Measurements from ENCODE around the gene SF3B4. TPM values are rescaled to one million over a fixed set of nuclear protein-coding genes. Genes with fewer than 3 reads are reported as not detected.
A peak's percentile ranks its signal among the peaks of the same experiment; 100 is the strongest.

Gene SF3B4
- total RNA-seq (10 to 100 TPM; 11.2 to 11.9 TPM), polyA plus RNA-seq (ENCODE audit: insufficient read length in 2 of 2) (10 to 100 TPM; 56.8 to 58.9 TPM)
- long read RNA-seq, donor 1, transcript SF3B4-201 (6 exons, 2,085 nt), result major isoform, 22 of 32 reads
- long read RNA-seq, donor 1, partial matches to known transcripts, result 10 of 32 reads
- long read RNA-seq, donor 1, other reads (novel, unspliced or antisense), result 0 of 32 reads
- long read RNA-seq, donor 2, transcript SF3B4-201 (6 exons, 2,085 nt), result major isoform, 9 of 9 reads
- long read RNA-seq, donor 2, partial matches to known transcripts, result 0 of 9 reads
- long read RNA-seq, donor 2, other reads (novel, unspliced or antisense), result 0 of 9 reads
- long read RNA-seq, donor 3, transcript SF3B4-201 (6 exons, 2,085 nt), result major isoform, 13 of 32 reads
- long read RNA-seq, donor 3, partial matches to known transcripts, result 19 of 32 reads
- long read RNA-seq, donor 3, other reads (novel, unspliced or antisense), result 0 of 32 reads
- long read RNA-seq, donor 4, transcript SF3B4-201 (6 exons, 2,085 nt), result major isoform, 33 of 45 reads
- long read RNA-seq, donor 4, partial matches to known transcripts, result 12 of 45 reads
- long read RNA-seq, donor 4, other reads (novel, unspliced or antisense), result 0 of 45 reads

GRCh38 chr1:149927563-149928400 is at the start of gene SF3B4:
Gene SF3B4 (minus strand): TSS chr1:149927803. CDS start chr1:149927759, 44 bp downstream.
- WGBS (ENCODE audit: insufficient coverage), result 0% methylated on average over 44 of the region's 47 CpGs
- Histone ChIP-seq H3K27me3 (ENCODE audit: control insufficient read depth, insufficient read depth, low read length) (no peaks in the 10 kb centered on the region), H3K36me3 (ENCODE audit: control insufficient read depth, insufficient read depth, low read length) (peaks cover 34% of the 10 kb centered on the region), H3K4me1 (ENCODE audit: control insufficient read depth, insufficient read depth, low read length) (peaks cover 18% of the 10 kb centered on the region), H3K9me3 (ENCODE audit: control insufficient read depth, insufficient read depth, low read length) (no peaks in the 10 kb centered on the region), H3K4me3 (ENCODE audit: low read depth, low read length) (peak within 1 kb of the TSS; percentile 94), H3K27ac (ENCODE audit: low read depth, low read length) (peak within 1 kb of the TSS; percentile 98)
- DNase-seq (ENCODE audit: low read depth in 4 of 6, low spot score in 6 of 6), result peak; percentile 82 to 98 (median 91)

- no peak overlapping the region for H3K4me3 ChIP-seq (ENCODE audit: low read depth, low read length)
- 95% methylated on average over 3 of the region's 3 CpGs for WGBS (ENCODE audit: insufficient coverage)
- no peaks in the 10 kb centered on the region for H3K27me3 ChIP-seq (ENCODE audit: control insufficient read depth, insufficient read depth, low read length)
- peaks cover 31% of the 10 kb centered on the region for H3K36me3 ChIP-seq (ENCODE audit: control insufficient read depth, insufficient read depth, low read length)
- no peaks in the 10 kb centered on the region for H3K9me3 ChIP-seq (ENCODE audit: control insufficient read depth, insufficient read depth, low read length)
- no peak overlapping the region for H3K27ac ChIP-seq (ENCODE audit: low read depth, low read length)
- no peak for DNase-seq (ENCODE audit: low read depth in 4 of 6, low spot score in 6 of 6)
- no peaks in the 10 kb centered on the region for H3K4me1 ChIP-seq (ENCODE audit: control insufficient read depth, insufficient read depth, low read length)
Measured at GRCh38 chr1:149977345-149977744, 49.7 kb upstream of the SF3B4 start.

- H3K4me3 ChIP-seq (ENCODE audit: low read depth, low read length), result no peak overlapping the region
- no peaks in the 10 kb centered on the region for H3K27me3 ChIP-seq (ENCODE audit: control insufficient read depth, insufficient read depth, low read length)
- H3K27ac ChIP-seq (ENCODE audit: low read depth, low read length), result no peak overlapping the region
- H3K9me3 ChIP-seq (ENCODE audit: control insufficient read depth, insufficient read depth, low read length), result no peaks in the 10 kb centered on the region
- peaks cover 37% of the 10 kb centered on the region for H3K36me3 ChIP-seq (ENCODE audit: control insufficient read depth, insufficient read depth, low read length)
- no peaks in the 10 kb centered on the region for H3K4me1 ChIP-seq (ENCODE audit: control insufficient read depth, insufficient read depth, low read length)
- no peak for DNase-seq (ENCODE audit: low read depth in 4 of 6, low spot score in 6 of 6)
- WGBS (ENCODE audit: insufficient coverage), result 83% methylated on average over 2 of the region's 2 CpGs
Measured at GRCh38 chr1:149972547-149972946, 44.9 kb upstream of the SF3B4 start.

- H3K4me1 ChIP-seq (ENCODE audit: control insufficient read depth, insufficient read depth, low read length), result no peaks in the 10 kb centered on the region
- H3K36me3 ChIP-seq (ENCODE audit: control insufficient read depth, insufficient read depth, low read length), result peaks cover 33% of the 10 kb centered on the region
- H3K27me3 ChIP-seq (ENCODE audit: control insufficient read depth, insufficient read depth, low read length), result no peaks in the 10 kb centered on the region
- H3K4me3 ChIP-seq (ENCODE audit: low read depth, low read length), result no peak overlapping the region
- H3K27ac ChIP-seq (ENCODE audit: low read depth, low read length), result no peak overlapping the region
- no peak for DNase-seq (ENCODE audit: low read depth in 4 of 6, low spot score in 6 of 6)
- no peaks in the 10 kb centered on the region for H3K9me3 ChIP-seq (ENCODE audit: control insufficient read depth, insufficient read depth, low read length)
Measured at GRCh38 chr1:149967646-149968045, 40.0 kb upstream of the SF3B4 start.

GRCh38 chr1:149967041-149967440 is 39.4 kb upstream of the SF3B4 start:
- Histone ChIP-seq H3K9me3 (ENCODE audit: control insufficient read depth, insufficient read depth, low read length) (no peaks in the 10 kb centered on the region), H3K4me1 (ENCODE audit: control insufficient read depth, insufficient read depth, low read length) (no peaks in the 10 kb centered on the region), H3K36me3 (ENCODE audit: control insufficient read depth, insufficient read depth, low read length) (peaks cover 33% of the 10 kb centered on the region), H3K27me3 (ENCODE audit: control insufficient read depth, insufficient read depth, low read length) (no peaks in the 10 kb centered on the region), H3K4me3 (ENCODE audit: low read depth, low read length) (no peak overlapping the region), H3K27ac (ENCODE audit: low read depth, low read length) (no peak overlapping the region)
- DNase-seq (ENCODE audit: low read depth in 4 of 6, low spot score in 6 of 6), result no peak
- WGBS (ENCODE audit: insufficient coverage), result no CpG with 5 or more reads among the region's 3 CpGs

- Histone ChIP-seq H3K27me3 (ENCODE audit: control insufficient read depth, insufficient read depth, low read length) (no peaks in the 10 kb centered on the region), H3K36me3 (ENCODE audit: control insufficient read depth, insufficient read depth, low read length) (peaks cover 33% of the 10 kb centered on the region), H3K27ac (ENCODE audit: low read depth, low read length) (no peak overlapping the region), H3K4me1 (ENCODE audit: control insufficient read depth, insufficient read depth, low read length) (no peaks in the 10 kb centered on the region), H3K9me3 (ENCODE audit: control insufficient read depth, insufficient read depth, low read length) (no peaks in the 10 kb centered on the region), H3K4me3 (ENCODE audit: low read depth, low read length) (no peak overlapping the region)
- no CpG with 5 or more reads among the region's 1 CpG for WGBS (ENCODE audit: insufficient coverage)
- DNase-seq (ENCODE audit: low read depth in 4 of 6, low spot score in 6 of 6), result no peak
Measured at GRCh38 chr1:149966405-149966804, 38.8 kb upstream of the SF3B4 start.

GRCh38 chr1:149965440-149965839 is 37.8 kb upstream of the SF3B4 start:
- Histone ChIP-seq H3K9me3 (ENCODE audit: control insufficient read depth, insufficient read depth, low read length) (no peaks in the 10 kb centered on the region), H3K4me3 (ENCODE audit: low read depth, low read length) (no peak overlapping the region), H3K4me1 (ENCODE audit: control insufficient read depth, insufficient read depth, low read length) (no peaks in the 10 kb centered on the region), H3K27me3 (ENCODE audit: control insufficient read depth, insufficient read depth, low read length) (no peaks in the 10 kb centered on the region), H3K27ac (ENCODE audit: low read depth, low read length) (no peak overlapping the region), H3K36me3 (ENCODE audit: control insufficient read depth, insufficient read depth, low read length) (peaks cover 27% of the 10 kb centered on the region)
- 100% methylated on average over 3 of the region's 3 CpGs for WGBS (ENCODE audit: insufficient coverage)
- no peak for DNase-seq (ENCODE audit: low read depth in 4 of 6, low spot score in 6 of 6)

- WGBS (ENCODE audit: insufficient coverage), result 75% methylated on average over 1 of the region's 3 CpGs
- peaks cover 33% of the 10 kb centered on the region for H3K36me3 ChIP-seq (ENCODE audit: control insufficient read depth, insufficient read depth, low read length)
Measured at GRCh38 chr1:149963358-149963757, 35.8 kb upstream of the SF3B4 start.

GRCh38 chr1:149962736-149963135 is 35.1 kb upstream of the SF3B4 start:
- Histone ChIP-seq H3K4me1 (ENCODE audit: control insufficient read depth, insufficient read depth, low read length) (no peaks in the 10 kb centered on the region), H3K36me3 (ENCODE audit: control insufficient read depth, insufficient read depth, low read length) (peaks cover 39% of the 10 kb centered on the region), H3K4me3 (ENCODE audit: low read depth, low read length) (no peak overlapping the region), H3K9me3 (ENCODE audit: control insufficient read depth, insufficient read depth, low read length) (peaks cover under 1% of the 10 kb centered on the region), H3K27ac (ENCODE audit: low read depth, low read length) (no peak overlapping the region), H3K27me3 (ENCODE audit: control insufficient read depth, insufficient read depth, low read length) (no peaks in the 10 kb centered on the region)
- WGBS (ENCODE audit: insufficient coverage), result 60% methylated on average over 1 of the region's 2 CpGs
- DNase-seq (ENCODE audit: low read depth in 4 of 6, low spot score in 6 of 6), result no peak

More at GRCh38 chr1:149963358-149963757, 35.8 kb upstream of the SF3B4 start:
- Histone ChIP-seq H3K27me3 (ENCODE audit: control insufficient read depth, insufficient read depth, low read length) (no peaks in the 10 kb centered on the region), H3K4me3 (ENCODE audit: low read depth, low read length) (no peak overlapping the region), H3K4me1 (ENCODE audit: control insufficient read depth, insufficient read depth, low read length) (no peaks in the 10 kb centered on the region), H3K9me3 (ENCODE audit: control insufficient read depth, insufficient read depth, low read length) (no peaks in the 10 kb centered on the region), H3K27ac (ENCODE audit: low read depth, low read length) (no peak overlapping the region)
- DNase-seq (ENCODE audit: low read depth in 4 of 6, low spot score in 6 of 6), result no peak

Measured in spinal cord (tissue), 10 donors.